ENCODE measurements around the gene CSGALNACT2.

DNA sequence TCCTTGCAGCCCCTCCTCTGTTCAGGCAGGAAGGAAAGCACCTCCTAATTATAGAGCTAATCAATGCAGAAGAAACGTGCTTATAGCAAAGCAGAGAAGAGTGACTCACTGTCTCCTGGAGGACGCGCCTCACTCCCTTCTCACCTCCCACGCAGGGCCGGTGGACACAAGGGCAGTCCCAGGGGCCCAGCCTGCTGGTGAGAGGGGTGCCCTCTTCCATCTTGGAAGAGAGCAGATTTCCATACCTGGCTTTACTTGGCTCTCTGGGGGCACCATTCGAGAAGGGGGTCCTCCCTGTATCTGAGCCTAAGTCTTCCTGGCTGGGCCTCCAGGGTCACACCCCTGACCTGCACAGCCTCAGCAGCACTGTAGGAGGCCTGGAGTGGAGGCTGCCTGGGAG, 72.8 kb downstream of the CSGALNACT2 start:
- no peak for TF ChIP-seq POLR2A (IDR thresholded peaks at IDR 0.05)
- TF ChIP-seq, protein P1, sequence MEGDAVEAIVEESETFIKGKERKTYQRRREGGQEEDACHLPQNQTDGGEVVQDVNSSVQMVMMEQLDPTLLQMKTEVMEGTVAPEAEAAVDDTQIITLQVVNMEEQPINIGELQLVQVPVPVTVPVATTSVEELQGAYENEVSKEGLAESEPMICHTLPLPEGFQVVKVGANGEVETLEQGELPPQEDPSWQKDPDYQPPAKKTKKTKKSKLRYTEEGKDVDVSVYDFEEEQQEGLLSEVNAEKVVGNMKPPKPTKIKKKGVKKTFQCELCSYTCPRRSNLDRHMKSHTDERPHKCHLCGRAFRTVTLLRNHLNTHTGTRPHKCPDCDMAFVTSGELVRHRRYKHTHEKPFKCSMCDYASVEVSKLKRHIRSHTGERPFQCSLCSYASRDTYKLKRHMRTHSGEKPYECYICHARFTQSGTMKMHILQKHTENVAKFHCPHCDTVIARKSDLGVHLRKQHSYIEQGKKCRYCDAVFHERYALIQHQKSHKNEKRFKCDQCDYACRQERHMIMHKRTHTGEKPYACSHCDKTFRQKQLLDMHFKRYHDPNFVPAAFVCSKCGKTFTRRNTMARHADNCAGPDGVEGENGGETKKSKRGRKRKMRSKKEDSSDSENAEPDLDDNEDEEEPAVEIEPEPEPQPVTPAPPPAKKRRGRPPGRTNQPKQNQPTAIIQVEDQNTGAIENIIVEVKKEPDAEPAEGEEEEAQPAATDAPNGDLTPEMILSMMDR (IDR thresholded peaks at IDR 0.05) = no peak
